Measurements from ENCODE around the gene RANGRF. TPM values are rescaled to one million over a fixed set of nuclear protein-coding genes. Genes with fewer than 3 reads are reported as not detected.

RANGRF gene
- total and polyA plus RNA-seq, 2 donors (not counting 1 experiment from before 2014, with no cell fraction given): 48.8 to 83.2 TPM

DNA sequence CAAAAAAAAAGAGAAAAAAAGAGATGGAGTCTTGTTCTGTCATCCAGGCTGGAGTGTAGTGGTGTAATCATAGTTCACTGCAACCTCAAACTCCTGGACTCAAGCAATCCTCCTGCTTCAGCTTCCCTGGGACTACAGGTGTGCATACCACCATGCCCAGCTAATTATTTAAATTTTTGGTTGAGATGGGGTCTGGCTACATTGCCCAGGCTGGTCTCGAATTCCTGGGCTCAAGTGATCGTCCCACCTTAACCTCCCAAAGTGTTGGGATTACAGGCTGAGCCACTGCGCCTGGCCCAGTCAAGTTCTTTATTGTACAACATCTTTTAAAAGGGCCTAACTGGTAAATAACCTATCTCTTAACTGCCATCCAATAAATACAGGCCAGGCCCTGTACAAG, 6.1 kb upstream of the RANGRF start:
- H3K27ac ChIP-seq (ENCODE audit: low read length in 2 of 2): no peak overlapping the region
- H3K9me3 ChIP-seq (ENCODE audit: control extremely low read depth in 1 of 3, control insufficient read depth in 2 of 3, insufficient read depth in 1 of 3, low read length in 2 of 3): no peaks in the 10 kb centered on the region
- H3K27ac Mint-ChIP-seq: no peak overlapping the region
- no peaks in the 10 kb centered on the region for H4K20me1 ChIP-seq (ENCODE audit: control insufficient read depth, insufficient read depth, low read length, poor library complexity, severe bottlenecking)
- H2AFZ ChIP-seq (ENCODE audit: insufficient read depth, low read depth, low read length, poor library complexity, severe bottlenecking): no peak overlapping the region
- CTCF ChIA-PET: no interaction called here
- no peaks in the 10 kb centered on the region for H3K27me3 Mint-ChIP-seq
- no peak for DNase-seq
- TF ChIP-seq EZH2 (IDR thresholded peaks at IDR 0.05; ENCODE audit: borderline replicate concordance, insufficient read depth, low read depth, low read length, poor library complexity, severe bottlenecking) (no peak), CTCF (IDR thresholded peaks at IDR 0.05) (no peak)
- H3K27me3 ChIP-seq (replicated peaks in 1 of 4; ENCODE audit: control extremely low read depth in 1 of 4, control insufficient read depth in 3 of 4, insufficient read depth in 4 of 4, low read length in 3 of 4): no peaks in the 10 kb centered on the region
- no CpG with 5 or more reads among the region's 3 CpGs for WGBS (ENCODE audit: insufficient coverage)
- H3K4me3 ChIP-seq (ENCODE audit: control extremely low read depth in 1 of 5, extremely low read depth in 1 of 5, insufficient read depth in 1 of 5, low read depth in 2 of 5, low read length in 4 of 5): no peak overlapping the region
- no peaks in the 10 kb centered on the region for H3K36me3 ChIP-seq (replicated peaks in 1 of 2; ENCODE audit: control extremely low read depth in 1 of 2, control insufficient read depth in 1 of 2, extremely low read depth in 1 of 2, insufficient read depth in 2 of 2, low read length in 1 of 2)
- no peaks in the 10 kb centered on the region for H3K9me3 Mint-ChIP-seq (ENCODE audit: insufficient read depth)
- intact Hi-C loops (cut with micrococcal nuclease): no loop called here
- POLR2A ChIA-PET: no interaction called here
- no peaks in the 10 kb centered on the region for H3K79me2 ChIP-seq (ENCODE audit: control insufficient read depth, insufficient read depth, low read length)
- H3K4me1 Mint-ChIP-seq: peaks cover 10% of the 10 kb centered on the region
- no peak overlapping the region for H3K4me3 Mint-ChIP-seq
- no peak overlapping the region for H3K9ac ChIP-seq (ENCODE audit: low read length)
- H3K4me2 ChIP-seq (replicated peaks; ENCODE audit: low read depth, low read length, poor library complexity, severe bottlenecking): no peak overlapping the region
- peaks cover 8% of the 10 kb centered on the region in 2 donors for H3K4me1 ChIP-seq (ENCODE audit: control insufficient read depth in 2 of 2, insufficient read depth in 2 of 2, low read length in 2 of 2)
- ATAC-seq (ENCODE audit: low read depth): no peak

DNA sequence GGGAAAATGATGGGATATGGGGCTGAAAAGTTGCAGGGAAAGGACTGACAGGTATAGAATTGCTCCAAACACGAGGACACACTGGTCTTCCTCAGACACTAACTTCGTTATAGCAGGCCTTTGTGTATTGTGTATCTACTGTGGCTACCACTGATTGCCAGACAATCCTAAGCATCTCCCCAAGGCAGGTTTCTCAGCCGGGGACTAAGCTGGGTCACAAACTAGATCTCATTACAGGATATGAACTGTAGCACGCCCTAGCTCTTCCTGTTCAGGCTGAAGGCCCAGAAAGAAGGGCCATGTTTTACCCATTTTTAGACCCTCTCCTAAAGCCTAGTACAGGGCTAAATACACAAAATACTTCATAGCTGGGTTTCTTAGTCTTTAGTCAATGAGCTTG, 5.1 kb upstream of the RANGRF start:
- ChIA-PET POLR2A (interaction anchor here (0.5 kb wide), 1 partner anchor 1460 kb away, joined by 4 read pairs; no protein-coding TSS in a partner anchor), CTCF (interaction anchor here (1.1 kb wide), 1 partner anchor 11 kb away, joined by 5 read pairs; the partner anchor contains the start of gene SLC25A35)
- intact Hi-C loops (cut with micrococcal nuclease): no loop called here
- H2AFZ ChIP-seq (ENCODE audit: insufficient read depth, low read depth, low read length, poor library complexity, severe bottlenecking): no peak overlapping the region
- no peaks in the 10 kb centered on the region for H4K20me1 ChIP-seq (ENCODE audit: control insufficient read depth, insufficient read depth, low read length, poor library complexity, severe bottlenecking)
- 67% methylated on average over 1 of the region's 4 CpGs for WGBS (ENCODE audit: insufficient coverage)
- TF ChIP-seq CTCF (IDR thresholded peaks at IDR 0.05) (no peak), EZH2 (IDR thresholded peaks at IDR 0.05; ENCODE audit: borderline replicate concordance, insufficient read depth, low read depth, low read length, poor library complexity, severe bottlenecking) (no peak)
- ATAC-seq (ENCODE audit: low read depth): no peak
- peaks cover 12 to 15% of the 10 kb centered on the region in 2 donors for H3K4me1 ChIP-seq (ENCODE audit: control insufficient read depth in 2 of 2, insufficient read depth in 2 of 2, low read length in 2 of 2)
- H3K4me3 Mint-ChIP-seq: no peak overlapping the region
- H3K27ac ChIP-seq (ENCODE audit: low read length in 2 of 2): no peak overlapping the region
- H3K27me3 Mint-ChIP-seq: no peaks in the 10 kb centered on the region
- H3K9me3 Mint-ChIP-seq (ENCODE audit: insufficient read depth): no peaks in the 10 kb centered on the region
- no peaks in the 10 kb centered on the region for H3K9me3 ChIP-seq (ENCODE audit: control extremely low read depth in 1 of 3, control insufficient read depth in 2 of 3, insufficient read depth in 1 of 3, low read length in 2 of 3)
- no peak overlapping the region for H3K9ac ChIP-seq (ENCODE audit: low read length)
- no peak overlapping the region for H3K4me3 ChIP-seq (ENCODE audit: control extremely low read depth in 1 of 5, extremely low read depth in 1 of 5, insufficient read depth in 1 of 5, low read depth in 2 of 5, low read length in 4 of 5)
- H3K27ac Mint-ChIP-seq: no peak overlapping the region
- no peak for DNase-seq
- no peaks in the 10 kb centered on the region for H3K36me3 ChIP-seq (replicated peaks in 1 of 2; ENCODE audit: control extremely low read depth in 1 of 2, control insufficient read depth in 1 of 2, extremely low read depth in 1 of 2, insufficient read depth in 2 of 2, low read length in 1 of 2)
- H3K79me2 ChIP-seq (ENCODE audit: control insufficient read depth, insufficient read depth, low read length): no peaks in the 10 kb centered on the region
- H3K4me1 Mint-ChIP-seq: peaks cover 20% of the 10 kb centered on the region
- no peaks in the 10 kb centered on the region for H3K27me3 ChIP-seq (replicated peaks in 1 of 4; ENCODE audit: control extremely low read depth in 1 of 4, control insufficient read depth in 3 of 4, insufficient read depth in 4 of 4, low read length in 3 of 4)
- no peak overlapping the region for H3K4me2 ChIP-seq (replicated peaks; ENCODE audit: low read depth, low read length, poor library complexity, severe bottlenecking)

Measured in B cell (primary cell).